GM18526 (cell line): Measurements from ENCODE around the gene SYNPO2.

Source experiments
- POLR2A ChIP-seq: IDR thresholded peaks from 3 replicates; pipeline ENCODE4 v1.6.1; 2011; ENCODE audit not compliant: insufficient read length; ENCODE audit errors: extremely low read depth

The SYNPO2 gene

DNA sequence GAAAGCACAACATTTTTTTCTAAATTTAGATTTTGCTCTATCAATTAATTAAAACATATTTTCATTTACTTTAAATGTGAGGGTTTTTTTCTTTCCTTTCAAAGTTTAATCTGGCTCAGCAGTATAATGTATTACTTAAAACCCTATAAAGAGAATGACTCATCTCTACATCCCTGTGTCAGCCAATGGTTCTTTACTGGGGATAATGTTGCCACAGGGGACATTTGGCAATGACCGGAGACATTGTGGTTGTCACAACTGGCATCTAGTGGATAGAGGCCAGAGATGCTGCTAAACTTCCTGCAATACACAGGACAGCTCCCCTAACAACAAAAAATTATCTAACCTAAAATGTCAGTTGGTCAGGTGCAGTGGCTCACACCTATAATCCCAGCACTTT lies 53.8 kb downstream of the SYNPO2 start:
- no peak for TF ChIP-seq POLR2A

DNA sequence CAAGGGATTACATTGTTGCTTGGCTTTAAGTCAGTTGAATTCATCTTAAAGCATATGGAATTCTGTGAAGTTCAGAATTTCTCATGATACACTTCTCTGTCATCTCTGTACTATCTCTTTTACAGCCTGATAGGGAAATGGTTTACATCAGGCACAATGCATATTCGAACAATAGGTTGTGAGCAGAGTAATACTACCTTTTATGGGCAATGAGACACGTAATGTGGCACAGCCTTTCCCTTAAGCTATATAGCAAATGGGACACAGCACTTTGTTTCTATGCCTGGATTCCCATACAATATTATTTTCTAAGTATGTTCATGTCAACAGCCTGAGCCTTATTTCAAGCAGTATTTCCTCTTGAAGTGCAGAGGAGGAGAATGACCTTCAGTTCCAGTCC lies 58.4 kb downstream of the SYNPO2 start:
- TF ChIP-seq POLR2A, result no peak

- TF ChIP-seq POLR2A, result no peak
Observed at GRCh38 chr4:118948545-118949144, 60.0 kb downstream of the SYNPO2 start.

GRCh38 chr4:118950224-118950623 lies 61.6 kb downstream of the SYNPO2 start:
- no peak for TF ChIP-seq POLR2A

DNA sequence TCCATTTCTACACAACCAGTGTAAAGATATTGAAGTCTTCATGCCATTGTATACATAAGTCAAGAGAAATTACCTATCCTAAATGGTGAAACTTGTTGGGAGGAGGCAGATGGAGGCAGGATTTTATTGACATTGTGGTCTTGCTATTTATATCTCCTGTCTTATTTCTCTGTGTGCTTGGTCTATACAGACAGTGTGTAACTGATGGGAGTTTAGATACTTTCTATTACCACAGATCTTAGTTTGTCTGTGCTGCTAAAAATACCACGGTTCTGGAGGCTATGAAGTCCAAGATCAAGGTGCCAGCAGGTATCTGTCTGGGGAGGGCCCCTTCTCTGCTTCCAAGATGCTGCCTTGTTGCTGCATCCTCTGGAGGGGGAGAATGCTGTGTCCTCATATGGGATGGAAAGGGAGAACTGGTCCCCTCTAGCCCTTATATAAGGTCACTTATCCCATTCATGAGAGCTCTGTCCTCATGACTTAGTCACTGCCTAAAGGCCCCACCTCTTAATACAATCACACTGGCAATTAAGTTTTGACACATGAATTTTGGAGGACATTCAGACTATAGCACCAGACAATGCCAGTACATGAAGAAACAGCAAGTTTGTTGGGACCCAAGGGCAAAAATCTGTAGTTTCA lies 62.4 kb downstream of the SYNPO2 start:
- TF ChIP-seq POLR2A, result no peak

- TF ChIP-seq POLR2A, result no peak
Observed at GRCh38 chr4:118953276-118953675, 64.6 kb downstream of the SYNPO2 start.

- TF ChIP-seq POLR2A, result no peak
Observed at GRCh38 chr4:118954246-118954645, 65.6 kb downstream of the SYNPO2 start.

- TF ChIP-seq POLR2A, result no peak
Observed at GRCh38 chr4:118955515-118955914, 66.9 kb downstream of the SYNPO2 start.

GRCh38 chr4:118957722-118958445 lies 69.2 kb downstream of the SYNPO2 start:
- TF ChIP-seq POLR2A, result no peak

DNA sequence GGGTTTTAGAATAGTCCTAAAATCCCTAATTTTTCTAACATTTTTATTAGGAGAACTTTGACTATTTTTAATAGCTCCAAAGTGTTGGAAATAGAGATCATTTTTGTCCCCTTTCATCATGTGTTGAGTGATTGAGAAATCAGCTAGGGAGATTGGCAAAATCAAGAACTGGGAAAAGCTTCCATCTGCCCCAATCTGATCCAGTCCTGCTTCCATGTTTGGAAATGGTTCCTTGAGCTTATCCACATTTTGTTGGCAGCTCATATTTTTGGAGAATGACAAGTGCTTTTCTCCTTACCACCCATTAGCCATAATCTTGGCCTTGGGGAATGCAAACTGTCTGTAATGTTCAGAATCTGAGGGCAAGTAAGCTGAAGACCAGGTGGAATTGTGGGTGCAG lies 73.9 kb downstream of the SYNPO2 start:
- no peak for TF ChIP-seq POLR2A

DNA sequence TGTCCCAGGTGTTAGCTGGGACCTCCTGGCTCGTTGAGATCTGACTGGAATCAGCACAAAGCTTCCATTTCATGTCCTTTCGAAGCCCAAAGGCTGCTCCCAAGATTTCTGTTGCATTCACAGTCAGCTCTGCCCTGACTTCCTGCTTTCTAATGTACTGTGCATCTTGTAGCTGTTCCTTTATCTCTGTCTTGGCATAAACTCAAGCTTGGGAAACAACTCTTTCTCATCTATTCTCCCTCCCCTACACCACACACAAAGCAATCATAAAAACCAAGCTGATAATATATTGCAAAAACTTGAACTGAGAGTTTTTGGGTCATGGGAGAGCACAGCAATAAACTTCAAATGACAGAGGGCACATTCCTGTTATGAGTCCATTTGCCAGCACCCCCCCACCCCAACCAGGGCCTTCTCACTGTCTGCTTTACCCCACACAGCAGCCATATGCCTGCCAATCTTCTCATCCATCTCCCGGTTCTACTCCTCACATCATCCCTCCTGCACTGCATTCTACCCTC lies 76.3 kb downstream of the SYNPO2 start:
- TF ChIP-seq POLR2A, result no peak

DNA sequence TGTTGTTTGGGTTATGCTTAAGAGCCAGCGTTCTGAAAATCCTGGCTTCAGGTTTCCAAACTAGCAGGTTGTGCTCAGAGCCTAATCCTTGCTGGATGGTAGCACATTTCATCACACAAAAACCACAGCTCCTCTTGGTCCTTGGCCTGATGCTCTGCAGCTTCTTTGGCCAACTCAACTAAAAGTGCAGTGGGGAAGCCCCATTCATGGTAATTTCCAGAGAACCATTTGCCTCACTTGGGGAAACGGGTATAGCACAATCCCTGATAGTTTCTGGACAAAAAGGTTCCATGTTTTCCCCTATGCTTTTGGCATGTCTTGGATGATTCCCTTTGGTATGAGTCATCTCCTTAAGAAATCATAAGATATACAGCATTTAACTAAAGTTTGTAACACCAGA lies 78.7 kb downstream of the SYNPO2 start:
- no peak for TF ChIP-seq POLR2A

DNA sequence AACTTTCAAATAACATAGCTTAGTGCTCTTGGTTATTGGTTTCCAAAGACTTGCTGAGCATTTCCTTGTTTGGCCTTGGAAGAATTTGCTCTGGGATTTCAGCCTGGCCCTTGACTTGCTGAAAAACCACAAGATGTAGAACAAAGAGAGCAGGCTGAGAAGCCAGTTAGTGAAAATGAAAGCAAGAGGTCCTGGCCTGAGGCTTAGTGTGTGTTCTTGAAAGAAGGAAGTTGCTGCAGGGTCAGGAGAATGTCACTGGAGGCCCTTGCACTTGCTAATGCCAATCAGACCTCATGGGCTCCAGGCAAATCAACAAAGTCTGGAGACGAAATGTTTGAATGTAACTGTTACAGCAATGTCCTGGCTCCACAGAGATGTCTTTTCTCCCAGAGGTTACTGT lies 79.4 kb downstream of the SYNPO2 start:
- TF ChIP-seq POLR2A, result no peak

DNA sequence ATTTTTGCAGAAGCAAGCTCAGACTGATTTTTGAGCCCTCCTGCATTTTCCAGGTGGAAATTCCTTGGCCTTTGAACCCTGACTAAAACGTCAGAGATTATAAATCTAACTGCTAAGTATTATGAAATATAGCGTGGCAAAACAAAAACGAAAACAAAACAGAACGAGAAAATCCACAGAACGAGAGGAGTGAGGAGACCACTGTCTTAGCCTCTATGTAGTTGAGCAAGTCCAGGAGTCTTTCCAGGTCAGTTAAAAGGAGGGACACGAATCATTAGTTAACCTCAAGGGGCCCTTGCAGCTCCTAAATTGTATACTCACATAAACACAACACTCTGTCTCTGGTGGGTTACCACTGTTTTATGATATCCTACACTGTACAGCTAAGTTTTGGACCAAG lies 80.2 kb downstream of the SYNPO2 start:
- no peak for TF ChIP-seq POLR2A

- no peak for TF ChIP-seq POLR2A
Observed at GRCh38 chr4:118969359-118969758, 80.7 kb downstream of the SYNPO2 start.

DNA sequence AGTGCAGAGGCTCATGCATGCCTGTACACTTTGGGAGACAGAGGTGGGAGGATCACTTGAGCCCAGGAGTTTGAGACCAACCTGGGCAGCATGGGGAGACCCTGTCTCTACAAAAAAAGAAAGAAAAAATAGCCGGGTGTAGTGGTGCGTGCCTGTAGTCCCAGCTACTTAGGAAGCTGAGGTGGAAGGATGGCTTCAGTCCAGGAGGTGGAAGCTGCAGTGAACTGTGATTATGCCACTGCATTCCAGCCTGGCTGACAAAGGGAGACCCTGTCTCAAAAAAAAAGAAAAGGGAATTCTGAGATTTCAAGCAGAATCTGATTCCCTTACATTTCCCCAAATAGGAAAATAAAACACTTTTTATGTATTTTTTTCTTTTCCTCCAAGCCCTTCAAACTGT lies 83.5 kb downstream of the SYNPO2 start:
- TF ChIP-seq POLR2A, result no peak
